ENCODE results near the gene ALK.

DNA sequence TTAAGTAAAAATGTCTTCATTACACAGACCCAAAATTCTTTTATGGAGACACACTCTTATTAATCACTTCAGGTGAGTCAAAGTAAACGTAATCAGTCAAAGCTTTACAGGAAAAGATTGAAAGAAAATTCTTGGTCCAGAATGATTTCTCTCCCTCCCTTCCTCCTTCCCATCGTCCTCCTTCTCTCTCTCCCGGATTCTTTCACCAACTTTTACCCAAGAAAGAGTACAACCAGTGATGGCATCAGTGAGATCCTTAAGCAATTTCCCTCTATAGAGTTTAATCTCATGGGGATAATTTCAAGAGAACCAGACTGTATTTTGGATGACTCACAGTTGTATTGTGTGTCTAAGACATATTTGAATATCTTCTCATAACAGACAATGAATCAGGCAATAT lies 258.1 kb downstream of the ALK start:
- TF ChIP-seq, protein P1, sequence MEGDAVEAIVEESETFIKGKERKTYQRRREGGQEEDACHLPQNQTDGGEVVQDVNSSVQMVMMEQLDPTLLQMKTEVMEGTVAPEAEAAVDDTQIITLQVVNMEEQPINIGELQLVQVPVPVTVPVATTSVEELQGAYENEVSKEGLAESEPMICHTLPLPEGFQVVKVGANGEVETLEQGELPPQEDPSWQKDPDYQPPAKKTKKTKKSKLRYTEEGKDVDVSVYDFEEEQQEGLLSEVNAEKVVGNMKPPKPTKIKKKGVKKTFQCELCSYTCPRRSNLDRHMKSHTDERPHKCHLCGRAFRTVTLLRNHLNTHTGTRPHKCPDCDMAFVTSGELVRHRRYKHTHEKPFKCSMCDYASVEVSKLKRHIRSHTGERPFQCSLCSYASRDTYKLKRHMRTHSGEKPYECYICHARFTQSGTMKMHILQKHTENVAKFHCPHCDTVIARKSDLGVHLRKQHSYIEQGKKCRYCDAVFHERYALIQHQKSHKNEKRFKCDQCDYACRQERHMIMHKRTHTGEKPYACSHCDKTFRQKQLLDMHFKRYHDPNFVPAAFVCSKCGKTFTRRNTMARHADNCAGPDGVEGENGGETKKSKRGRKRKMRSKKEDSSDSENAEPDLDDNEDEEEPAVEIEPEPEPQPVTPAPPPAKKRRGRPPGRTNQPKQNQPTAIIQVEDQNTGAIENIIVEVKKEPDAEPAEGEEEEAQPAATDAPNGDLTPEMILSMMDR (IDR thresholded peaks at IDR 0.05; ENCODE audit: low read length) = no peak
- no peak for TF ChIP-seq EZH2 (IDR thresholded peaks at IDR 0.05; ENCODE audit: borderline replicate concordance, low read length)
